Neutrophil (primary cell): ENCODE results near the gene WEE2.

Experiments used
- H3K27ac ChIP-seq: fragments of 200-600 bp; sonication (generic); 2 replicates; pipeline ENCODE4 v1.5.1; 2016; ENCODE audit warnings: mild to moderate bottlenecking, moderate library complexity
- H3K27me3 ChIP-seq: fragments of 200-600 bp; sonication (generic); 2 replicates; pipeline ENCODE4 v1.6.0; 2016; ENCODE audit warnings: mild to moderate bottlenecking
- H3K36me3 ChIP-seq: fragments of 200-600 bp; sonication (generic); 2 replicates; pipeline ENCODE4 v1.5.1; 2017
- H3K4me1 ChIP-seq, 2 experiments: fragments of 200-600 bp in 1 of 2; sonication (generic) in 1 of 2; 1 replicate in 1 of 2; 2 replicates in 1 of 2; pipeline versions ENCODE4 v1.5.1 to v1.6.1; 2013 to 2016; ENCODE audit warnings: low read depth in 1 of 2, low read length in 1 of 2, mild to moderate bottlenecking in 1 of 2, moderate library complexity in 1 of 2; ENCODE audit not compliant: control insufficient read depth in 1 of 2, insufficient read depth in 1 of 2
- H3K4me3 ChIP-seq, 2 experiments: fragments of 200-600 bp in 1 of 2; sonication (generic) in 1 of 2; 1 replicate in 1 of 2; 2 replicates in 1 of 2; pipeline ENCODE4 v1.5.1; 2013 to 2016; ENCODE audit warnings: low read depth in 1 of 2, low read length in 1 of 2, mild to moderate bottlenecking in 1 of 2, moderate library complexity in 1 of 2
- H3K9me3 ChIP-seq: fragments of 200-600 bp; sonication (generic); 2 replicates; pipeline ENCODE4 v1.5.1; 2016
- CTCF ChIP-seq: fragments of 200-600 bp; sonication (generic); IDR thresholded peaks from 2 replicates; pipeline ENCODE4 v1.5.1; 2016; ENCODE audit warnings: antibody characterized with exemption

The WEE2 gene

GRCh38 chr7:141702047-141702567 lies 6.0 kb upstream of the WEE2 start, which contains the start of gene DENND11:
DENND11 (minus strand) TSS chr7:141702166; CDS start chr7:141702153, 13 bp downstream.
- Histone ChIP-seq H3K4me3 (peak within 1 kb of the TSS; percentile 38 to 56), H3K4me1 (peaks cover 3 to 14% of the 10 kb centered on the region in 2 experiments), H3K36me3 (no peaks in the 10 kb centered on the region), H3K9me3 (no peaks in the 10 kb centered on the region), H3K27ac (no peak within 1 kb of the TSS), H3K27me3 (peaks cover 67% of the 10 kb centered on the region)
- TF ChIP-seq CTCF, result no peak

- Histone ChIP-seq H3K27ac (no peak overlapping the region), H3K36me3 (no peaks in the 10 kb centered on the region), H3K27me3 (peaks cover 67% of the 10 kb centered on the region), H3K4me1 (peaks cover 3 to 14% of the 10 kb centered on the region in 2 experiments), H3K4me3 (no peak overlapping the region), H3K9me3 (no peaks in the 10 kb centered on the region)
- no peak for TF ChIP-seq CTCF
Observed at GRCh38 chr7:141702892-141703291, 5.3 kb upstream of the WEE2 start.

GRCh38 chr7:141704112-141704511 lies 4.0 kb upstream of the WEE2 start:
- no peak for TF ChIP-seq CTCF
- Histone ChIP-seq H3K36me3 (no peaks in the 10 kb centered on the region), H3K9me3 (no peaks in the 10 kb centered on the region), H3K27ac (no peak overlapping the region), H3K4me1 (peaks cover 3 to 14% of the 10 kb centered on the region in 2 experiments), H3K4me3 (no peak overlapping the region), H3K27me3 (peaks cover 60% of the 10 kb centered on the region)

- no peaks in the 10 kb centered on the region for H3K9me3 ChIP-seq
- H3K27ac ChIP-seq, result no peak overlapping the region
- H3K4me3 ChIP-seq, result no peak overlapping the region
- H3K27me3 ChIP-seq, result peaks cover 55% of the 10 kb centered on the region
- no peak for TF ChIP-seq CTCF
- peaks cover 3 to 14% of the 10 kb centered on the region in 2 experiments for H3K4me1 ChIP-seq
- no peaks in the 10 kb centered on the region for H3K36me3 ChIP-seq
Observed at GRCh38 chr7:141704741-141705140, 3.4 kb upstream of the WEE2 start.

- TF ChIP-seq CTCF, result no peak
- H3K27ac ChIP-seq, result no peak overlapping the region
- H3K27me3 ChIP-seq, result peaks cover 38% of the 10 kb centered on the region
- H3K4me1 ChIP-seq, result peaks cover 2 to 6% of the 10 kb centered on the region in 2 experiments
- no peaks in the 10 kb centered on the region for H3K36me3 ChIP-seq
- H3K4me3 ChIP-seq, result no peak overlapping the region
- H3K9me3 ChIP-seq, result no peaks in the 10 kb centered on the region
Observed at GRCh38 chr7:141706239-141707064, 1.7 kb upstream of the WEE2 start.
